GM12873 (cell line): ENCODE measurements around the gene TCEA2.

Experiments used
- CTCF ChIP-seq: IDR thresholded peaks from 2 replicates; pipeline ENCODE4 v1.5.1; 2012; ENCODE audit warnings: low read depth, mild to moderate bottlenecking, moderate library complexity, low read length, control low read depth; ENCODE audit not compliant: insufficient read depth; ENCODE audit errors: missing control alignments

TCEA2 gene

GRCh38 chr20:64056889-64057627 is 5.9 kb upstream of the TCEA2 start:
- TF ChIP-seq CTCF: no peak

GRCh38 chr20:64057628-64058498 is 5.1 kb upstream of the TCEA2 start:
- peak; percentile 95 for TF ChIP-seq CTCF

DNA sequence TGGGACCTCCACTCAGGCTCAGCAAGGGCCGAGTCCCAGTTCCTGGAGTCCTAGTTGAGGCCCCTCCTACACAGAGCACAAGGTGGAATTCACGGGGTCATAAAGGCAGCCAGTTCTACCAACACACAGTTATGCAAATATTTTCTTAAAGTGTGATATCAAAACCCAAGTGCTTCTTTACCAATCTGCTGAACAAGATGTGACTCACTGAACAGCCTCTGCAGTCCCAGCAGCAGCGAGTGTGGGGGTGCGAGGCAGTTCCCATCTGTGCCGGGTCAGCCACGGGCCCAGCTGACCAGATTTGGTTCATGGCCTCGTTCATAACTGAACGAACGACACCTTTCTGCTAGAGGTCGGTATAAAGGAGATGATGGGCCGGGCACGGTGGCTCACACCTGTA is 4.5 kb upstream of the TCEA2 start:
- no peak for TF ChIP-seq CTCF

DNA sequence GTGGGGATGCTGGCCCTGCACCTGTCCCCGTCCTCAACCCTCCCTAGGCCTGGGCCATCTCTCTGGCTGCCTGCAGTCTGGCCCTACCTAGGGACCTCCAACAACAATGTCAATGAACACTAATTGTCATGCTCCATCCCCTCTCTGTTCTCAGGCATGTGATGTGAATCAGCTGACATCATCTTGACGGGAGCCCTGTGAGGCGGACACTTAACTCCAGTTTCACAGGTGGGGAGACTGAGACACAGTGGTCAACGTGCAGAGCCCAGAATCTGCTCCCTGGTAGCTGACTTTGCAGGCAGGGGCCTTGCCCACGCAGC is 762 bp upstream of the TCEA2 start:
- no peak for TF ChIP-seq CTCF

DNA sequence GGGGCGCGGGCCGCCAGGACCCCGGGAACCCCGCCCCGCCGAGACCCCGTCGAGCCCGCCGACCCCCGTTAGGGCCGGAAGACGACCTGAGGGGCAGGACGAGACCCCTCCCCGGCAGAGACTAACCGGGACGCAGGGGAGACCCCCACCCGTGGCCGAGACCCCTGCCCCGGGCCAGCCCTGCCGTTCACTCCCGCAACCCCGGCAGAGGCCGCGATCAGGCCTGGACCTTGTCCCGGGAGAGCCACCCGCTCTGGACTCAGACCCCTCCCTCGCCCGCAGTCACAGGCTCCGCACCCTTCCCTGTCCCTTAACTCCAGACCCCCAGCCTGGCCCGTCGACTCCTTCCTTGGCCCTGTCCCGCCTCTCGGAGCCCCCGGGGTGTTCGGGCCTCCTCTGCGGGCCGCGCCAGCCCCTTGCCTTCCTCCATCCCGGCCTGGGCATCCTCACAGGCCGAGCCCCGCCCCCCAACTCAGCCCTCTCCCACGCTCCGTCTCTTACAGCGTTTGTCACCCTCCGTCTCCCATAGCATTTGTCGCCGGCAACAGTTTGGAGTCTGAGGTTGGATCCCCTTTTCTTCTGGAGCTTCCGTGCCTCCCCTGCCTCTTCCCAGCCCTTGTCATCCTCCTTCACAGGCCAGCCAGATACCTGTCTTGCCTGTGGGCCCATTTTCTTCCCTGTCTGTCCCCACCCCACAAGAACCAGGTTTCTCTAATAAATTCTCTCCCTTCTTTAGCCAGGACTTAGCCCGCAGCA is 569 bp downstream of the TCEA2 start:
- no peak for TF ChIP-seq CTCF

DNA sequence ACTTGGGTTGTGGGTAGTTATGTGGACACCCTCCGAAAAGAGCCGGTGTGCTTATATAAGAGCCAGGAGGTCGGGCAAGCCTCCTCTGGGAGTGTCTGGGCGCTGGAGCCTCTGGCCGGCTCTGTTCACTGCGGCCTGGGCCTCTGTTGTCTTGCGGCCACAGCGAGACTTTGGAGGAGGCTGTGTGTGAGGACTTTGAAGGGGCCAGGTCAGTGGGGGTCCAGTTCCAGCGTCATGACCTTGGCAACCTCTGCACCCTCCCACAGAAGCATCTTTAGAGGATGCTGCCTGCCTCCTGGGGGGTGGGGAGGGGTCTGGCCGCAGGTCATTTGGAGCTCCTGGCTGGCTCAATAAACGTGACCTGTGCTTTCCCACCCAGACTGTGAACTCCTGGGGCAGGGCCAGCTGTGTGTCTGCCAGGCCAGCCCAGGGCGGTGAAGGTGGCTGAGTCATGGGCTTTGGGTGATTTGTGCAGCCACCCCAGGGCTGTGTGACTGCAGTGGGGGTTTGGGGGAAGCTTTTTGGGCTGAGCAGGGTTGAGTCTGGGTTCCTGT is 1.2 kb downstream of the TCEA2 start:
- no peak for TF ChIP-seq CTCF
